Measurements from ENCODE around the gene ZNF599.

The ZNF599 gene

GRCh38 chr19:34744896-34745690 lies 27.9 kb downstream of the ZNF599 start:
- DNase-seq (ENCODE audit: low read depth in 2 of 2): no peak

GRCh38 chr19:34734537-34735103 lies 38.4 kb downstream of the ZNF599 start:
- DNase-seq (ENCODE audit: low read depth in 2 of 2): no peak

- DNase-seq (ENCODE audit: low read depth in 2 of 2): peak; percentile 71
These were observed 39.1 kb downstream of the ZNF599 start, which contains the start of gene ZNF181 for GRCh38 chr19:34733746-34734536. ZNF181 (plus strand) TSS chr19:34734243; CDS start chr19:34735038, 795 bp downstream.

GRCh38 chr19:34733266-34733745 lies 39.7 kb downstream of the ZNF599 start:
- DNase-seq (ENCODE audit: low read depth in 2 of 2): peak in 1 of 2 donors; percentile 12

GRCh38 chr19:34732612-34733211 lies 40.3 kb downstream of the ZNF599 start:
- no peak for DNase-seq (ENCODE audit: low read depth in 2 of 2)

- no peak for DNase-seq (ENCODE audit: low read depth in 2 of 2)
These were observed 41.1 kb downstream of the ZNF599 start for GRCh38 chr19:34731964-34732363.

GRCh38 chr19:34731019-34731829 lies 41.8 kb downstream of the ZNF599 start:
- no peak for DNase-seq (ENCODE audit: low read depth in 2 of 2)

GRCh38 chr19:34725400-34725799 lies 47.6 kb downstream of the ZNF599 start:
- DNase-seq (ENCODE audit: low read depth in 2 of 2): no peak

- DNase-seq (ENCODE audit: low read depth in 2 of 2): no peak
These were observed 50.7 kb downstream of the ZNF599 start for GRCh38 chr19:34722353-34722752.

GRCh38 chr19:34715357-34715756 lies 57.7 kb downstream of the ZNF599 start:
- DNase-seq (ENCODE audit: low read depth in 2 of 2): no peak

GRCh38 chr19:34713262-34713637 lies 59.8 kb downstream of the ZNF599 start:
- no peak for DNase-seq (ENCODE audit: low read depth in 2 of 2)

GRCh38 chr19:34712395-34713261 lies 60.4 kb downstream of the ZNF599 start:
- peak; percentile 2 to 14 for DNase-seq (ENCODE audit: low read depth in 2 of 2)

- no peak for DNase-seq (ENCODE audit: low read depth in 2 of 2)
These were observed 61.1 kb downstream of the ZNF599 start for GRCh38 chr19:34711890-34712289.
